NCI-H128 (cell line): Measurements from ENCODE around the gene MYO1F.
"Not testable (repeated sequence)": the region's sequence is repeated elsewhere in the genome, so short reads cannot be mapped to it uniquely, and the experiment has no call there.

Experiments
- DNase-seq: peaks from one replicate; lab custom pipeline; 2025; ENCODE audit not compliant: unreplicated experiment; lab: John Stamatoyannopoulos, UW

MYO1F gene

GRCh38 chr19:8567522-8568172 lies 9.6 kb downstream of the MYO1F start:
- no peak for DNase-seq

- no peak for DNase-seq
These were observed 10.4 kb downstream of the MYO1F start for GRCh38 chr19:8566855-8567254.

- not testable (repeated sequence) for DNase-seq
These were observed 12.4 kb downstream of the MYO1F start for GRCh38 chr19:8564866-8565265.

GRCh38 chr19:8561075-8561764 lies 16.0 kb downstream of the MYO1F start:
- DNase-seq, result no peak

GRCh38 chr19:8558325-8558724 lies 18.9 kb downstream of the MYO1F start:
- no peak for DNase-seq

GRCh38 chr19:8557642-8558238 lies 19.5 kb downstream of the MYO1F start:
- no peak for DNase-seq

GRCh38 chr19:8553729-8554128 lies 23.5 kb downstream of the MYO1F start:
- DNase-seq, result not testable (repeated sequence)

- DNase-seq, result no peak
These were observed 24.4 kb downstream of the MYO1F start for GRCh38 chr19:8552810-8553209.

- no peak for DNase-seq
These were observed 27.2 kb downstream of the MYO1F start for GRCh38 chr19:8550070-8550469.

GRCh38 chr19:8545743-8546142 lies 31.5 kb downstream of the MYO1F start:
- no peak for DNase-seq

- no peak for DNase-seq
These were observed 33.1 kb downstream of the MYO1F start for GRCh38 chr19:8544168-8544567.

GRCh38 chr19:8539621-8540149 lies 37.6 kb downstream of the MYO1F start:
- no peak for DNase-seq

GRCh38 chr19:8537099-8537498 lies 40.1 kb downstream of the MYO1F start:
- DNase-seq, result no peak

GRCh38 chr19:8536282-8536681 lies 41.0 kb downstream of the MYO1F start:
- DNase-seq, result no peak

GRCh38 chr19:8532225-8532624 lies 45.0 kb downstream of the MYO1F start:
- no peak for DNase-seq

GRCh38 chr19:8531470-8531869 lies 45.8 kb downstream of the MYO1F start:
- DNase-seq, result no peak

- DNase-seq, result no peak
These were observed 47.1 kb downstream of the MYO1F start for GRCh38 chr19:8530061-8530679.

- DNase-seq, result no peak
These were observed 47.8 kb downstream of the MYO1F start for GRCh38 chr19:8529369-8530006.

GRCh38 chr19:8528500-8528899 lies 48.7 kb downstream of the MYO1F start:
- no peak for DNase-seq

- no peak for DNase-seq
These were observed 50.7 kb downstream of the MYO1F start for GRCh38 chr19:8526345-8527091.

- DNase-seq, result no peak
These were observed 51.9 kb downstream of the MYO1F start for GRCh38 chr19:8525401-8525684.
